KMS-11 (cell line): ENCODE measurements around the gene HNRNPUL1.

Source experiments
- H2AFZ ChIP-seq: fragments of 200-600 bp; sonication (generic); 2 replicates; pipeline ENCODE4 v1.6.1; 2016; ENCODE audit warnings: antibody characterized with exemption, mixed run types, low read depth
- H3K27ac ChIP-seq: fragments of 200-600 bp; sonication (generic); 2 replicates; pipeline ENCODE4 v1.6.1; 2016; ENCODE audit warnings: mild to moderate bottlenecking, mixed run types
- H3K27me3 ChIP-seq: fragments of 200-600 bp; sonication (generic); 2 replicates; pipeline ENCODE4 v1.6.1; 2017; ENCODE audit warnings: mild to moderate bottlenecking, low read depth, mixed run types, moderate library complexity; ENCODE audit not compliant: insufficient read depth
- H3K36me3 ChIP-seq: fragments of 200-600 bp; sonication (generic); 2 replicates; pipeline ENCODE4 v1.6.1; 2017; ENCODE audit warnings: mild to moderate bottlenecking, mixed run types; ENCODE audit not compliant: insufficient read depth
- H3K4me1 ChIP-seq: fragments of 200-600 bp; sonication (generic); 2 replicates; pipeline ENCODE4 v1.6.1; 2016; ENCODE audit warnings: mild to moderate bottlenecking, low read depth, mixed run types; ENCODE audit not compliant: poor library complexity, severe bottlenecking
- H3K4me2 ChIP-seq: fragments of 200-600 bp; sonication (generic); 2 replicates; pipeline ENCODE4 v1.7.0; 2016; ENCODE audit warnings: mild to moderate bottlenecking, mixed run types
- H3K4me3 ChIP-seq: fragments of 200-600 bp; sonication (generic); IDR thresholded peaks from 2 replicates; pipeline ENCODE4 v1.6.1; 2017; ENCODE audit warnings: low read depth, low read length, mixed read lengths; ENCODE audit not compliant: insufficient read depth
- H3K79me2 ChIP-seq: fragments of 200-600 bp; sonication (generic); 2 replicates; pipeline ENCODE4 v1.6.1; 2016; ENCODE audit warnings: low read depth, mixed run types; ENCODE audit not compliant: insufficient read depth
- H3K9ac ChIP-seq: fragments of 200-600 bp; sonication (generic); 2 replicates; pipeline ENCODE4 v1.6.1; 2016; ENCODE audit warnings: mild to moderate bottlenecking, mixed run types
- H4K20me1 ChIP-seq: fragments of 200-600 bp; sonication (generic); 2 replicates; pipeline ENCODE4 v1.6.1; 2016; ENCODE audit warnings: mild to moderate bottlenecking, mixed run types; ENCODE audit not compliant: insufficient read depth
- TF ChIP-seq, protein P1 (sequence below): fragments of 200-600 bp; sonication (generic); conservative IDR thresholded peaks from 2 replicates; pipeline ENCODE4 v1.6.1; 2017; ENCODE audit warnings: low read depth, mild to moderate bottlenecking, antibody characterized with exemption, low read length, moderate library complexity, mixed read lengths

HNRNPUL1 gene

DNA sequence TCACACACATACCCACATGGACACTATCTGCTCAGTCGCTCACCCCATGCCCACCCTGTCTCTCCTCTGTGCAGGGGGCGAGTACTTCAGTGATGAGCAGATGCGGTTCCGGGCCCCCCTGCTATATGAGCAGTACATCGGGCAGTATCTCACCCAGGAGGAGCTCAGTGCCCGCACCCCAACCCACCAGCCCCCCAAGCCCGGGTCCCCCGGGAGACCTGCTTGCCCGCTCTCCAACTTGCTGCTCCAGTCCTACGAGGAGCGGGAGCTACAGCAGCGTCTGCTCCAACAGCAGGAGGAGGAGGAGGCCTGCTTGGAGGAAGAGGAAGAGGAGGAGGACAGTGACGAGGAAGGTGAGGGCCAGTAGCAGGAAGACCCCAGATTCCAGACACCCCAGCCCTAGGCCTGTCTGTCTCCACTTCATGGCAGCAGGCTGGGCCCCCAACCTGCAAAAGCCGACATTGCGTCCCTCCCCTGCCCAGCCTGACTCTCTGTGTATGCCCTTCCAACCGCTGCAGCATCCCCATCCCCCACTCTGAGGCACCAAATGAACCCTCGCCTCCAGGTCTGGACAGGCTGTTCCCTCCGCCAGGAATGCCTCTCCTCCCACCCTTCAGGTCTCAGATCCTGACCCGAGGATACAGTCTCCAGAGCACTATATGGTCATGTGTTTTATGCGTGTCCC lies 55.5 kb downstream of the HNRNPUL1 start:
- TF ChIP-seq, protein P1, sequence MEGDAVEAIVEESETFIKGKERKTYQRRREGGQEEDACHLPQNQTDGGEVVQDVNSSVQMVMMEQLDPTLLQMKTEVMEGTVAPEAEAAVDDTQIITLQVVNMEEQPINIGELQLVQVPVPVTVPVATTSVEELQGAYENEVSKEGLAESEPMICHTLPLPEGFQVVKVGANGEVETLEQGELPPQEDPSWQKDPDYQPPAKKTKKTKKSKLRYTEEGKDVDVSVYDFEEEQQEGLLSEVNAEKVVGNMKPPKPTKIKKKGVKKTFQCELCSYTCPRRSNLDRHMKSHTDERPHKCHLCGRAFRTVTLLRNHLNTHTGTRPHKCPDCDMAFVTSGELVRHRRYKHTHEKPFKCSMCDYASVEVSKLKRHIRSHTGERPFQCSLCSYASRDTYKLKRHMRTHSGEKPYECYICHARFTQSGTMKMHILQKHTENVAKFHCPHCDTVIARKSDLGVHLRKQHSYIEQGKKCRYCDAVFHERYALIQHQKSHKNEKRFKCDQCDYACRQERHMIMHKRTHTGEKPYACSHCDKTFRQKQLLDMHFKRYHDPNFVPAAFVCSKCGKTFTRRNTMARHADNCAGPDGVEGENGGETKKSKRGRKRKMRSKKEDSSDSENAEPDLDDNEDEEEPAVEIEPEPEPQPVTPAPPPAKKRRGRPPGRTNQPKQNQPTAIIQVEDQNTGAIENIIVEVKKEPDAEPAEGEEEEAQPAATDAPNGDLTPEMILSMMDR = no peak
- Histone ChIP-seq H3K79me2 (peaks cover 13% of the 10 kb centered on the region; the same call in 1 of the 2 replicates), H3K27me3 (no peaks in the 10 kb centered on the region), H3K4me3 (no peak overlapping the region), H3K9ac (no peak overlapping the region), H4K20me1 (no peaks in the 10 kb centered on the region), H3K4me2 (no peak overlapping the region), H3K36me3 (peaks cover 10% of the 10 kb centered on the region; the same call in 1 of the 2 replicates), H2AFZ (no peak overlapping the region), H3K4me1 (no peaks in the 10 kb centered on the region), H3K27ac (no peak overlapping the region)

DNA sequence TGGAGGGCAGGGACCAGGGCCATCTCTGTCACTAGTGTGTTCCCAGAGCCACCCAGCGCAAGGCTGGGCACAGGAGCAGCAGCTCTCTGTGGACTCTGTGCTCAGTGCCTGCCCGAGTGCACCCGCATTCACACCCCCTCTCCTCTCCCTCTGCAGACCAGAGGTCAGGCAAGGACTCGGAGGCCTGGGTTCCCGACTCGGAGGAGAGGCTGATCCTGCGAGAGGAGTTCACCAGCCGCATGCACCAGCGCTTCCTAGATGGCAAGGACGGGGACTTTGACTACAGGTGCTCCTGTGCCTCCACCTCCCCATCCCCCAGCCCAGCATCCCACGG lies 56.0 kb downstream of the HNRNPUL1 start:
- H3K9ac ChIP-seq = no peak overlapping the region
- no peak overlapping the region for H2AFZ ChIP-seq
- no peak overlapping the region for H3K4me3 ChIP-seq
- H3K27ac ChIP-seq = no peak overlapping the region
- no peaks in the 10 kb centered on the region for H3K27me3 ChIP-seq
- peaks cover 10% of the 10 kb centered on the region; the same call in 1 of the 2 replicates for H3K36me3 ChIP-seq
- peaks cover 10% of the 10 kb centered on the region; the same call in 1 of the 2 replicates for H3K79me2 ChIP-seq
- TF ChIP-seq, protein P1 = no peak
- no peak overlapping the region for H3K4me2 ChIP-seq
- H4K20me1 ChIP-seq = no peaks in the 10 kb centered on the region
- no peaks in the 10 kb centered on the region for H3K4me1 ChIP-seq

- peaks cover 6% of the 10 kb centered on the region; the same call in 1 of the 2 replicates for H3K79me2 ChIP-seq
Observed at GRCh38 chr19:41320568-41320967, 56.4 kb downstream of the HNRNPUL1 start.

DNA sequence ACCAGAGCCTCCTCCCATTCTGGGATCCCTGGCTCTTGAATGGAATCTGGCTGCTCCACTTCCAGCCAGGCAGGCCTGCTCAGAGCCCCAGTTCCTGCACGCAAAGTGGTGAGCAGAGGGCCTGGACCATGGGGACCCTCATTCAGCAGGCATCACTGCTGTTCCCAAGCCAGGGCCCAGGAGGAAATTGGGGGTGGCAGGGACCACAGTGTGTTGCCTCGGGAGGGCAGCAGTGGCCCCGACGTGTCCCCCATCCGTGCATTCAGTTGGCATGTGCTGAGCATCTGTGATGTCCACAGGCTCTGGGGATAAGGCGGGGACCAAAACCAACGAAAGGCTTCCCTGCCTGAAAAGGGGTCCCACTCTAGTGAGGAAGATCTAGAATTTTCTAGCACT lies 57.0 kb downstream of the HNRNPUL1 start:
- Histone ChIP-seq H4K20me1 (no peaks in the 10 kb centered on the region), H3K79me2 (peaks cover 3% of the 10 kb centered on the region; the same call in 1 of the 2 replicates), H3K4me1 (peaks cover 7% of the 10 kb centered on the region), H2AFZ (no peak overlapping the region), H3K4me2 (no peak overlapping the region), H3K4me3 (no peak overlapping the region), H3K36me3 (peaks cover 10% of the 10 kb centered on the region; the same call in 1 of the 2 replicates), H3K9ac (no peak overlapping the region), H3K27ac (no peak overlapping the region), H3K27me3 (no peaks in the 10 kb centered on the region)
- TF ChIP-seq, protein P1 = no peak

More at GRCh38 chr19:41320568-41320967, 56.4 kb downstream of the HNRNPUL1 start:
- no peak overlapping the region for H3K27ac ChIP-seq
- TF ChIP-seq, protein P1 = no peak
- H4K20me1 ChIP-seq = no peaks in the 10 kb centered on the region
- peaks cover 10% of the 10 kb centered on the region; the same call in 1 of the 2 replicates for H3K36me3 ChIP-seq
- H3K4me3 ChIP-seq = no peak overlapping the region
- H3K4me1 ChIP-seq = peaks cover under 1% of the 10 kb centered on the region
- H3K4me2 ChIP-seq = no peak overlapping the region
- no peak overlapping the region for H2AFZ ChIP-seq
- no peak overlapping the region for H3K9ac ChIP-seq
- H3K27me3 ChIP-seq = no peaks in the 10 kb centered on the region
